Mucosa of gallbladder (tissue), 1 donor: ENCODE measurements around the gene CYTH2. TPM values are rescaled to one million over a fixed set of nuclear protein-coding genes. Genes with fewer than 3 reads are reported as not detected.

ENCODE experiments used
- DNase-seq: peaks from one replicate; pipeline ENCODE4 v3.0.0-alpha.2; 2020; ENCODE audit warnings: low spot score
- total RNA-seq: library from RNA; stranded (reverse); gene quantifications from one replicate; pipeline ENCODE4 v1.2.1, GENCODE V29; 2021
- donor health status: DM: no; HTN: no; CAD: no.

The CYTH2 gene
- total RNA-seq, 1 donor from 2014 or later: 141 TPM

DNA sequence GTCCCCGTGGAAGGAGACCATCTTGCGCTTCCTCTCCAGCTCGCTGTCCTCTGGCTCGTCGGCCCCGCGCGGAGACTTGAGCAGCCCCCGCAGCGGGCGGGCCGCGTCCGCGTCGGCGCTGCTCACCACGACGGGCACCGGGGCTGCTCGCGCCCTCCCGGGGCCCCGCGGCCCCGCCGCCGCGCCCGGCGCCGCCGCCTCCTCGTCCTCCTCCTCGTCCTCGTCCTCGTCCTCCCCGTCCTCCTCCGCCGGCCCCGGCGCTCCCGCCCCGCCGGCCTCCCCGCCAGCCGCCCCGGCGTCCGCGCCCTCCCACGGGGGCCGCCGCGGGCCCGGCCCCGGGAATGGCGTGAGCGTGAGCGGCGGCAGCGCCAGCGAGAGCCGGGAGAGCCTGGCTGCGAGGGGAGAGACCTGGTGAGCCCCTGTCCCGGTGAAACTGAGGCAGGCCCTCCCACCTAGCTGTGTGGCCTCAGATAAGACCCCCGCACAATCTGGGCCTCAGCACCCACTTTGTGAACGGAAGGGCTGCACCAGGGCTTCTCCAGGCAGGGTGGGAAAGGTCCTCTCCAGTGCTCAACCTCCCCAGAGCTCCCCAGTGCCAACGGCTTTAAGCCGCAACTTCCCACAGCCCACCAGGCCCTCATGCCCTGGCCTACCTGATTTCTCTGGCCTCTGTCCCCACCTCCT lies 24.7 kb downstream of the CYTH2 start:
- DNase-seq: no peak

DNA sequence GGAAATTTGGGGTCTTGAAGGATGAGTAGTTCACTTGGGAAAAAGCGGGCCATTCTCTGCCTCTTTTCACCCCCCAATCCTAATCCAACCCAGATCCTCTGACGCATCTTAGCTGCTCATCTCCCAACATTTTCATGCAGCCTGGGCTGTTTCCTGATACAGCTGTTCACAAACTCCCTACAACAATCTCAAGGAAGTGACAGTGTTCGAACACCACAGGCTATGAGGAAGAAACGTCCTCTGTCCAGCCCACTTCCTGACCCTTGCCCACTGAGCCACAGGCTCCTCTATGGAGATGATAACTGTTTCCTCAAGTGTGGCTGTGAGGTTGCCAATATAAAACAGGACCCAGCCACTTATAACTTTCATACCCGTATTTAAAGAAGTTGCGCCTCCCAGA lies 26.2 kb downstream of the CYTH2 start:
- DNase-seq: no peak

- DNase-seq: no peak
Observed at GRCh38 chr19:48496959-48497727, 28.0 kb downstream of the CYTH2 start.

- no peak for DNase-seq
Observed at GRCh38 chr19:48497728-48498594, 28.8 kb downstream of the CYTH2 start.

DNA sequence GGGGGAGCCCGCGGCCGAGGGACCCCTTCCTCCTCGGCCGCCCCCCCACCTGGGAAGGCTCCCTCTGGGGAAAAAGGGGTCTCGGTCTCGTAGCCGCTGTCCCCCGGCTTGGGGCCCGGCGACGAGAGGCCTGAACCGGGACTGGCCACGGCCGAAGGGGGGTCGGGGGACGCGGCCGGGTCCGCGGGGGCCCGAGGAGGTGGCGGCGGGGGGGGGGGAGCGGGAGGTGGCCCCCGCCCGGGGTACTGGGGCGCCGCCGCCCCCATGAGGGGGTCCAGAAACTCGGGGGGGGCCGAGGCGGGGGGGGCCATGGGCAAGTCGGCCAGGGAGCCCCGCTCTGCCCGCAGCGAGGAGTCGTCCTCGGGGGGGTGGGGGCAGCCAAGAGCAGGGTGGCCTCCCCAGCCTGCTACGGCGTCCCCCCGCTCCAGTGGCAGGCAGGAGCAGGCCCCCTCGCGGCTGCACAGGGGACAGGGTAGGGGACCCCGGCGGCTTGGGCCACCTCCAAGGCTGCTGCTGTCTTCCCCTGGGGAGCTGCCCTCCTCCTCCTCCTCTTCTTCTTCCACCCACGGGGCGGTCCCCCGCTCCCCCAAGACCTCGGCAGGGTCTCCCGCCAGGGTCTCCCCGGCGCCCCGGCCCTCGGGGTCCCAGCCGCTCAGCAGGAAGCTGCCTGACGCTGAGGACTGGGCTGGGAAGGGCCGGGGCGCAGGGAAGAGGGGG lies 29.6 kb downstream of the CYTH2 start:
- no peak for DNase-seq

DNA sequence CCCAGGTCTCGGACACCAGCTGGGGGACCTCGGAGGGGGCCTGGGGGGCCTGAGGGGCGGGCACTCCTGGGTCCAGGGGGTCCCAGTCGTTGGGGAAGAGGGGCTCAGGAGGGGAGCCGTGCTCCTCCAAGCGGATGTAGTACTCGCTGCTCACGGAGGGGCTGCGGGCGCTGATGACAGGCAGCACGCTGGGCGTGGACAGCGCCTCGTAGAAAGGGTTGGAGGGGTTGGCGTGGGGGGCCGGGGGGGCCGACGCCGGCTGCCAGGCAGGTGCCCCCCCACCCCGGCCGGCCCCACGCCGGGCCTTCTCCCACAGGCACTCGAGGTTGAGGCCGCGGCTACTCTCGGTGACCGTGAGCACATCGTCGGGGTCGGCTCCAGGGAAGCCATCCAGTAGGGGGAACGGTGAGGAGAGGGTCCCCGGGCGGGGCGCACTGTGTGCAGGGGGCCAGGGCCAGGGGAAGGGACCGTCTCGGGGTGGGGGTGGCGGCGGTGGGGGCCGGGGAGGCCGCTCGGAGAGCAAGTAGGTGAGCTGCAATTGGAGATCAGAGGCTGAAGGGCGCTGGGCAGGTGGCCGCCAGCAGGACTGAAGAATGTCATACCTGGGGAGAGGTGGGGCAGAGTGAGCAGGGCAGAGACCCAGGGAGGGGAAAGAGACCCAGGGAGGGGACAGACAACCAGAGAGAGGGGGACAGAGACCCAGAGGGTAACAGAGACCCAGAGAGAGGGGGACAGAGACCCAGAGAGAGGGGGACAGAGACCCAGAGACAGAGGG lies 30.3 kb downstream of the CYTH2 start:
- no peak for DNase-seq

DNA sequence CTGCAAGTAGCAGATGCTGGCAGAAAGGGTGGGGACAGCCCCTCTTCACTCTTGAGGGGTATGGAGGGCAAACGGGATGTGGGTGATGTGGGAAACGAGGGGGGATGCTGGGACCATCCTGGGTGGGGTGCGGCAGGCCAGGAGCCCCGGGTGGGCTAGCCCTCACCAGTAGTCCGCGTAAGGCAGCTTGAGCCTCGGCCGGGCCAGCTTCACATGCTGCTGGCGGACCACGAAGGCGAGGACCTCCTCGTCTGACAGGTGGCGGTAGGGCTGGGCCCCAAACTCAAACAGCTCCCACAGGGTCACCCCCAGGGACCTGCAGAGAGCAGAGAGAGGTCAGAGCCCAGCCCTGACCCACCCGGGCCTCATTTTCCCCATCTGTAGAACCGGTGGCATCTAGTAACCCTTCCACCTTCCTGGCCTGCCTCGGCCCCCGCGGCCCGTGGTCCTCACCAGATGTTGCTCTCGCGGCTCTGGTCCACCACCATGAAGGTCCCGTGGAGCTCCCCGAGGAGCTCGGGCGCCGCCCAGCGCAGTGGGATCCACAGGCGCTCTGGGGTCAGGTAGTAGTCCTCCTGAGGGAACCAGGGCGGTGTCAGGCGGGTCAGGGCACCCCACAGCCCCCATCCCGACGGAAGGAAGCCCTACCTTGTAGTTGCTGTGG lies 31.8 kb downstream of the CYTH2 start:
- DNase-seq: no peak

GRCh38 chr19:48501494-48502349 lies 32.6 kb downstream of the CYTH2 start:
- DNase-seq: peak; percentile 95

DNA sequence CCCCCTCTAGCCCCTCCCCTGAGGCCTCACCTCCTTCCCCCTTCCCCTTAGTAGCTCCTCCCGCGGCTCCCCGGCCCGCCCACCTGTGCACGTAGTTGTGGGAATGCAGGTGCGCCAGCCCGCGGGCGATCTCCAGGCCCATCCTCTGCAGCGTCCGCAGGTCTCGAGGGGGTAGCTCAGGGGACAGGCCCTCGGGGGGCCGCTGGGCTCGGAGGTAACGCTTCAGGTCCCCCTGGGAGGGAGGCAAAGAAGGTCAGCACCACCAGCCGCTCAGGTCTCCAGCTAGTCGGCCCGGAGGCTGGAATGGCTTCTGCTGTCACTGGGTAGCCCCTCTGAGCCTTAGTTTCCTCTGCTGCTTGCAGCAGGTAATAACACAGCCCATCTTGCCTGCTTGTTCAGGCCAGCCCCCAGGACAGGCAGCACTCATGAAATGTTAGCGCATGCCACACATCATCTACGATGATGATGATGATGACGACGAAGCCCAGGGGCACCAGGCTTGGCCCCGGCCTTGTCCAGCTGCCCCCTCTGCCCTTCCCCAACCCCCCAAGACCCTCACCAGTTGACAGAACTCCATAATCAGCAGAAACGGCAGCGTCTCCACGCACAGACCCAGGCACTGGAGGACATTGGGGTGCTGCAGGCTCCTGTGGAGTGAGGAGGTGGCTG lies 33.3 kb downstream of the CYTH2 start:
- no peak for DNase-seq

DNA sequence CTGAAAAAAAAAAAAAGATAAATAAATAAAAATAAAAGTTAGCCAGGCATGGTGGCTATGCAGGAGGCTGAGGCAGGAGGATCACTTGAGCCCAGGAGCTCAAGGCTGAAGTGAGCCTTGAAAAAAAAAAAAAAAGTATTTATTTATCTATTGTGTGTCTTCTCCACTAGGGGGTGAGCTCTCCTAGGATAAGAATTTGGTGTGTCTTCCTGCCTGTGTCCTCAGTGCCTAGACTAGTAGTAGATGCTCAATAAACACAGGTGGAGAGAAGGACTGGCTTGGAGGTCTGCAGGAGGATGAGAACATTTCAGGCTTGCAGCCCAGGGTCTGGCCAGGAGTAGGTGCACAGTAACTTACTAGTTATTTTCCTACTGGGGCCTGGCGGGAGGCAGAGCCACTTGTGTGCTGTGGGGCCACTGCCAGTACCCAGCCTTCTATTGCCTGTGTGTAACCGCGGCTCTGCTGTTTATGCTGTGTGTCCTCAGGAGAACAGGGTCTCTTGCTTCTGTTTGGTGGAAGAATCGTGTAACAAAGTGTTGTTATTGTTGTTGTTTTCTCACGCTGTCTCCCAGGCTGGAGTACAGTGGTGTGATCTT lies 37.1 kb downstream of the CYTH2 start:
- DNase-seq: no peak

- DNase-seq: no peak
Observed at GRCh38 chr19:48507911-48508439, 38.8 kb downstream of the CYTH2 start.

- DNase-seq: no peak
Observed at GRCh38 chr19:48508729-48509411, 39.7 kb downstream of the CYTH2 start.

- no peak for DNase-seq
Observed at GRCh38 chr19:48509467-48510194, 40.5 kb downstream of the CYTH2 start.

GRCh38 chr19:48510421-48511268 lies 41.5 kb downstream of the CYTH2 start:
- peak; percentile 69 for DNase-seq

DNA sequence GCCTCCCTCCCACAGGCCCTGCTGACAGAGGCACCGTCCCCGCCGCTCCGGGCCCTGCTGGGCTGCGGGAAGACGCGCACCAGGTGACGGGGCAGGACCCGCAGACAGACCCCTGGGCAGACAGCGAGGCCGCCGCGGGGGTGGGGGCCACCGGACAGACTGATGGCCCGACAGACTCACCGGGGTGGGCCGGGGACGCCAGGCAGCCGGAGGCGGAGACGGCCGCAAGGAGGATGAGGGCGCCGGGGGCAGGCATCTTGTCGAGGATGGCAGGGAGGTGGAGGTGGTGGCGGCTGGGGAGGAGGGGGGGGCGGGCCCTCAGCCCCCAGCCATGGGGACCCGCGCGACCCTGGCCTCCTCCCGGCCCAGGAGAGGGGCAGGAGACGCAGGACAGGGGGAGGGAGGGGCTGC lies 42.2 kb downstream of the CYTH2 start:
- no peak for DNase-seq
